Ascending aorta (tissue), 2 donors: ENCODE results near the gene ADCY1. TPM values are rescaled to one million over a fixed set of nuclear protein-coding genes. Genes with fewer than 3 reads are reported as not detected.

Experiments used
- DNase-seq, 2 donors: peaks; one replicate each; pipeline ENCODE4 v3.0.0-alpha.2; 2019; ENCODE audit warnings: low spot score in 2 of 2
- H3K27ac ChIP-seq, 2 donors: fragments of 200-600 bp; sonication (generic); one replicate each; pipeline ENCODE4 v1.5.1; 2016 to 2017; ENCODE audit warnings: mild to moderate bottlenecking in 1 of 2
- H3K27me3 ChIP-seq: fragments of 200-600 bp; sonication (generic); one replicate; pipeline ENCODE4 v1.5.1; 2017
- H3K36me3 ChIP-seq, 2 donors: fragments of 200-600 bp; sonication (generic); one replicate each; pipeline ENCODE4 v1.5.1; 2016
- H3K4me1 ChIP-seq, 2 donors: fragments of 200-600 bp; sonication (generic); one replicate each; pipeline ENCODE4 v1.5.1; 2016 to 2017; ENCODE audit warnings: mild to moderate bottlenecking in 1 of 2
- H3K4me3 ChIP-seq, 2 donors: fragments of 200-600 bp; sonication (generic); one replicate each; pipeline ENCODE4 v1.5.1; 2016 to 2017; ENCODE audit warnings: mild to moderate bottlenecking in 1 of 2
- H3K9me3 ChIP-seq, 2 donors: fragments of 200-600 bp; sonication (generic); one replicate each; pipeline ENCODE4 v1.5.1; 2016
- CTCF ChIP-seq, 3 experiments: fragments of 200-600 bp in 2 of 3; fragments of 450-650 bp in 1 of 3; sonication (generic) in 2 of 3; IDR thresholded peaks; one replicate each; pipeline ENCODE4 v1.5.1; 2016 to 2019; ENCODE audit warnings: antibody characterized with exemption in 3 of 3, mild to moderate bottlenecking in 1 of 3, moderate library complexity in 1 of 3
- intact Hi-C: fragments of 100-400 bp; cut with DNase I; formaldehyde crosslinking; loops from one replicate; pipeline ENCODE4 v1.15.1; 2023
- total RNA-seq: library from RNA; depleted of rRNA; stranded (reverse); fragments of >200 nt; gene quantifications from one replicate; pipeline ENCODE4 v1.1.0, GENCODE V29; 2016

Gene ADCY1
- total RNA-seq, 1 donor from 2014 or later: 3.6 TPM

GRCh38 chr7:45704683-45705016, 130.5 kb downstream of the ADCY1 start:
- H3K27ac ChIP-seq: no peak overlapping the region
- no peaks in the 10 kb centered on the region for H3K36me3 ChIP-seq
- no peak for TF ChIP-seq CTCF (IDR thresholded peaks at IDR 0.05)
- no peaks in the 10 kb centered on the region for H3K9me3 ChIP-seq
- no peaks in the 10 kb centered on the region for H3K27me3 ChIP-seq
- H3K4me1 ChIP-seq: no peaks in the 10 kb centered on the region
- H3K4me3 ChIP-seq: no peak overlapping the region
- peak in 1 of 2 donors; percentile 45 for DNase-seq
- intact Hi-C loops: no loop called here

GRCh38 chr7:45708046-45708950, 134.1 kb downstream of the ADCY1 start:
- Histone ChIP-seq H3K9me3 (no peaks in the 10 kb centered on the region), H3K36me3 (no peaks in the 10 kb centered on the region), H3K4me1 (no peaks in the 10 kb centered on the region), H3K27me3 (no peaks in the 10 kb centered on the region), H3K4me3 (no peak overlapping the region), H3K27ac (no peak overlapping the region)
- peak in 1 of 2 donors; percentile 42 for DNase-seq
- no peak for TF ChIP-seq CTCF (IDR thresholded peaks at IDR 0.05)
- intact Hi-C loops: no loop called here

GRCh38 chr7:45709168-45710042, 135.2 kb downstream of the ADCY1 start:
- intact Hi-C loops: no loop called here
- no peak for TF ChIP-seq CTCF (IDR thresholded peaks at IDR 0.05)
- H3K27me3 ChIP-seq: no peaks in the 10 kb centered on the region
- H3K4me1 ChIP-seq: no peaks in the 10 kb centered on the region
- peak in 1 of 2 donors; percentile 44 for DNase-seq
- H3K27ac ChIP-seq: no peak overlapping the region
- no peaks in the 10 kb centered on the region for H3K36me3 ChIP-seq
- no peak overlapping the region for H3K4me3 ChIP-seq
- no peaks in the 10 kb centered on the region for H3K9me3 ChIP-seq

- no peaks in the 10 kb centered on the region for H3K27me3 ChIP-seq
- H3K4me3 ChIP-seq: no peak overlapping the region
- no peak overlapping the region for H3K27ac ChIP-seq
- H3K4me1 ChIP-seq: no peaks in the 10 kb centered on the region
- TF ChIP-seq CTCF (IDR thresholded peaks at IDR 0.05): no peak
- H3K36me3 ChIP-seq: no peaks in the 10 kb centered on the region
- peak in 1 of 2 donors; percentile 30 for DNase-seq
- intact Hi-C loops: no loop called here
- H3K9me3 ChIP-seq: no peaks in the 10 kb centered on the region
Measured at GRCh38 chr7:45710271-45711160, 136.3 kb downstream of the ADCY1 start.

- no peaks in the 10 kb centered on the region for H3K4me1 ChIP-seq
- H3K4me3 ChIP-seq: no peak overlapping the region
- no peak for TF ChIP-seq CTCF (IDR thresholded peaks at IDR 0.05)
- H3K27ac ChIP-seq: no peak overlapping the region
- no peak for DNase-seq
- H3K27me3 ChIP-seq: no peaks in the 10 kb centered on the region
- no peaks in the 10 kb centered on the region for H3K36me3 ChIP-seq
- intact Hi-C loops: no loop called here
- no peaks in the 10 kb centered on the region for H3K9me3 ChIP-seq
Measured at GRCh38 chr7:45711161-45711490, 137.0 kb downstream of the ADCY1 start.
